HEK293 (cell line): ENCODE results near the gene CUL3.

Source experiments
- SP2 ChIP-seq: fragments of 450-650 bp; formaldehyde crosslinking; IDR thresholded peaks from 2 replicates; pipeline ENCODE4 v1.5.1; 2016; ENCODE audit warnings: missing biosample characterization, missing genetic modification characterization
- ZNF184 ChIP-seq: fragments of 450-650 bp; IDR thresholded peaks from 2 replicates; pipeline ENCODE4 v1.5.1; 2018; ENCODE audit warnings: missing biosample characterization, mild to moderate bottlenecking, missing genetic modification characterization
- ZNF707 ChIP-seq: fragments of 450-650 bp; formaldehyde crosslinking; IDR thresholded peaks from 2 replicates; pipeline ENCODE4 v1.5.1; 2016; ENCODE audit warnings: missing biosample characterization, missing genetic modification characterization
- TF ChIP-seq, protein P1 (sequence below): fragments of 450-650 bp; formaldehyde crosslinking; IDR thresholded peaks from 2 replicates; pipeline ENCODE4 v1.5.1; 2016; ENCODE audit warnings: missing biosample characterization, missing genetic modification characterization
- TF ChIP-seq, protein P2 (sequence below): fragments of 450-650 bp; formaldehyde crosslinking; IDR thresholded peaks from 2 replicates; pipeline ENCODE4 v1.5.1; 2016; ENCODE audit warnings: missing biosample characterization, missing genetic modification characterization

DNA sequence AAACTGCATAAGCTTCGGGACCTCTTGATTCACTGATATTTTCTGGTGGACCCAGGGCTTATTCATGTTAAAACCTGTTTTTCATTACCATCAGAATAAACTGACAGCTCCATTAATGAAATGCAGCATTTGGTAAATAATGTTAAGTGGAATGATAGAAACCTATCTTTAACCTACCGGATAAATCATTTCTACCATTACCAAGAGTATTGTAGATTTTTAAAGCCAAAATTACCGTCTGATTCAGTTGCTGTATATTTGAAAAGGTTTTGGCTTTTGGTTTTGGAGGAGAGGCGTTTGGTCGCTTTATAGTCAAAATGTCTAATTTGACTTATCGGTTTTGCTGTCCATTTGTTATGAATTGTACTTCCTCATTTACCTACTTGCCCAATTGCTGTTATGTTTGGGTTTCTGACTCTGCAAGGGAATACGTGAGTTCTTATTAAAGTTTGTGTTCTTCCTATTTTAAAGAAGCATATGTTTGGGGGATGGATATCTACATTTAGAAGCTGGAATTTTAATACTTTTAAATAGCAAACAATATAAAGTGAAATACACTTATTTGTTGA is 1.0 kb upstream of the CUL3 start:
- TF ChIP-seq, protein P1, sequence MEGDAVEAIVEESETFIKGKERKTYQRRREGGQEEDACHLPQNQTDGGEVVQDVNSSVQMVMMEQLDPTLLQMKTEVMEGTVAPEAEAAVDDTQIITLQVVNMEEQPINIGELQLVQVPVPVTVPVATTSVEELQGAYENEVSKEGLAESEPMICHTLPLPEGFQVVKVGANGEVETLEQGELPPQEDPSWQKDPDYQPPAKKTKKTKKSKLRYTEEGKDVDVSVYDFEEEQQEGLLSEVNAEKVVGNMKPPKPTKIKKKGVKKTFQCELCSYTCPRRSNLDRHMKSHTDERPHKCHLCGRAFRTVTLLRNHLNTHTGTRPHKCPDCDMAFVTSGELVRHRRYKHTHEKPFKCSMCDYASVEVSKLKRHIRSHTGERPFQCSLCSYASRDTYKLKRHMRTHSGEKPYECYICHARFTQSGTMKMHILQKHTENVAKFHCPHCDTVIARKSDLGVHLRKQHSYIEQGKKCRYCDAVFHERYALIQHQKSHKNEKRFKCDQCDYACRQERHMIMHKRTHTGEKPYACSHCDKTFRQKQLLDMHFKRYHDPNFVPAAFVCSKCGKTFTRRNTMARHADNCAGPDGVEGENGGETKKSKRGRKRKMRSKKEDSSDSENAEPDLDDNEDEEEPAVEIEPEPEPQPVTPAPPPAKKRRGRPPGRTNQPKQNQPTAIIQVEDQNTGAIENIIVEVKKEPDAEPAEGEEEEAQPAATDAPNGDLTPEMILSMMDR (tag by site-specific recombination): no peak
- TF ChIP-seq, protein P2, sequence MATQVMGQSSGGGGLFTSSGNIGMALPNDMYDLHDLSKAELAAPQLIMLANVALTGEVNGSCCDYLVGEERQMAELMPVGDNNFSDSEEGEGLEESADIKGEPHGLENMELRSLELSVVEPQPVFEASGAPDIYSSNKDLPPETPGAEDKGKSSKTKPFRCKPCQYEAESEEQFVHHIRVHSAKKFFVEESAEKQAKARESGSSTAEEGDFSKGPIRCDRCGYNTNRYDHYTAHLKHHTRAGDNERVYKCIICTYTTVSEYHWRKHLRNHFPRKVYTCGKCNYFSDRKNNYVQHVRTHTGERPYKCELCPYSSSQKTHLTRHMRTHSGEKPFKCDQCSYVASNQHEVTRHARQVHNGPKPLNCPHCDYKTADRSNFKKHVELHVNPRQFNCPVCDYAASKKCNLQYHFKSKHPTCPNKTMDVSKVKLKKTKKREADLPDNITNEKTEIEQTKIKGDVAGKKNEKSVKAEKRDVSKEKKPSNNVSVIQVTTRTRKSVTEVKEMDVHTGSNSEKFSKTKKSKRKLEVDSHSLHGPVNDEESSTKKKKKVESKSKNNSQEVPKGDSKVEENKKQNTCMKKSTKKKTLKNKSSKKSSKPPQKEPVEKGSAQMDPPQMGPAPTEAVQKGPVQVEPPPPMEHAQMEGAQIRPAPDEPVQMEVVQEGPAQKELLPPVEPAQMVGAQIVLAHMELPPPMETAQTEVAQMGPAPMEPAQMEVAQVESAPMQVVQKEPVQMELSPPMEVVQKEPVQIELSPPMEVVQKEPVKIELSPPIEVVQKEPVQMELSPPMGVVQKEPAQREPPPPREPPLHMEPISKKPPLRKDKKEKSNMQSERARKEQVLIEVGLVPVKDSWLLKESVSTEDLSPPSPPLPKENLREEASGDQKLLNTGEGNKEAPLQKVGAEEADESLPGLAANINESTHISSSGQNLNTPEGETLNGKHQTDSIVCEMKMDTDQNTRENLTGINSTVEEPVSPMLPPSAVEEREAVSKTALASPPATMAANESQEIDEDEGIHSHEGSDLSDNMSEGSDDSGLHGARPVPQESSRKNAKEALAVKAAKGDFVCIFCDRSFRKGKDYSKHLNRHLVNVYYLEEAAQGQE: no peak
- no peak for TF ChIP-seq SP2 (tag by site-specific recombination)
- TF ChIP-seq ZNF707 (tag by site-specific recombination): no peak
- no peak for TF ChIP-seq ZNF184
